GM20000 (cell line): ENCODE results near the gene SNAPC1.
"Not testable (repeated sequence)": the region's sequence is repeated elsewhere in the genome, so short reads cannot be mapped to it uniquely, and the experiment has no call there.

ENCODE experiments used
- DNase-seq: peaks from one replicate; pipeline ENCODE4 v3.0.0; 2012; ENCODE audit warnings: low spot score
- CTCF ChIP-seq: IDR thresholded peaks from 2 replicates; pipeline ENCODE4 v1.5.1; 2012; ENCODE audit warnings: mild to moderate bottlenecking, control low read depth; ENCODE audit errors: extremely low read depth, missing control alignments

The SNAPC1 gene

GRCh38 chr14:61750708-61751474, 11.3 kb upstream of the SNAPC1 start:
- peak; percentile 91 for DNase-seq
- no peak for TF ChIP-seq CTCF

- TF ChIP-seq CTCF, result no peak
- no peak for DNase-seq
Observed at GRCh38 chr14:61751475-61751989, 10.7 kb upstream of the SNAPC1 start.

- peak; percentile 55 for DNase-seq
- no peak for TF ChIP-seq CTCF
Observed at GRCh38 chr14:61752626-61753025, 9.6 kb upstream of the SNAPC1 start.

- peak; percentile 21 for TF ChIP-seq CTCF
Observed at GRCh38 chr14:61753631-61754030, 8.6 kb upstream of the SNAPC1 start.

GRCh38 chr14:61754627-61755381, 7.4 kb upstream of the SNAPC1 start:
- no peak for TF ChIP-seq CTCF
- DNase-seq, result no peak

More at GRCh38 chr14:61753631-61754030, 8.6 kb upstream of the SNAPC1 start:
- DNase-seq, result no peak

- not testable (repeated sequence) for DNase-seq
Observed at GRCh38 chr14:61755382-61755742, 6.9 kb upstream of the SNAPC1 start.

GRCh38 chr14:61756135-61756534, 6.1 kb upstream of the SNAPC1 start:
- DNase-seq, result no peak
- no peak for TF ChIP-seq CTCF
